Right cardiac atrium (tissue), 5 donors: Measurements from ENCODE around the gene TNKS1BP1. TPM values are rescaled to one million over a fixed set of nuclear protein-coding genes. Genes with fewer than 3 reads are reported as not detected.
A peak's percentile ranks its signal among the peaks of the same experiment; 100 is the strongest.

ENCODE experiments used
- ATAC-seq, 2 donors: fragments of 200-7000 bp; cut with Tn5 transposase; one replicate each; pipeline versions ENCODE4 v1.8.0 to v1.9.1; 2020; ENCODE audit warnings: moderate library complexity in 2 of 2, mild to moderate bottlenecking in 1 of 2
- DNase-seq, 3 donors: peaks; one replicate each; pipeline ENCODE4 v3.0.0-alpha.2; 2020
- H3K27ac ChIP-seq: one replicate; pipeline ENCODE4 v1.5.1; 2013; ENCODE audit warnings: mild to moderate bottlenecking, low read length, control low read depth, moderate library complexity
- H3K27me3 ChIP-seq: one replicate; pipeline ENCODE4 v1.6.1; 2013; ENCODE audit not compliant: control insufficient read depth, insufficient read depth
- H3K4me1 ChIP-seq: one replicate; pipeline ENCODE4 v1.6.1; 2013; ENCODE audit warnings: low read length; ENCODE audit not compliant: control insufficient read depth, insufficient read depth
- H3K4me3 ChIP-seq: one replicate; pipeline ENCODE4 v1.5.1; 2013; ENCODE audit warnings: low read length, control low read depth
- H3K9me3 ChIP-seq: one replicate; pipeline ENCODE4 v1.6.1; 2013; ENCODE audit warnings: low read length; ENCODE audit not compliant: control insufficient read depth
- WGBS: extraction: QIAGEN DNeasy Blood & Tissue Kit; methylation state at CpG from one replicate; pipeline ENCODE4 v1.1.7; 2013; 5-methylcytosine and 5-hydroxymethylcytosine counted together
- intact Hi-C, 4 donors: fragments of 100-400 bp; cut with DNase I; formaldehyde crosslinking; loops; one replicate each; pipeline versions ENCODE4 v1.11.0 to v1.14.0; 2022 to 2023
- polyA plus RNA-seq: library from polyadenylated mRNA; stranded (reverse); fragments of 200-250 nt; gene quantifications from one replicate; pipeline ENCODE4 v1.2.3, GENCODE V29; 2013
- total RNA-seq, 4 donors: library from RNA; stranded (reverse); fragmentation: NEBNext Ultra II Directional; extraction: Animal tissue kit (Norgen Biotek cat#: 25700); gene quantifications; one replicate each; pipeline ENCODE4 v1.2.1, GENCODE V29; 2021
- donor health status: healthy with polysubstance abuse.
- donor health status: DM: no; HTN: yes; CAD: no.
- donor health status: DM: no; HTN: no; CAD: no.
- donor health status: DM: no; HTN: yes; CAD: no; lungs with severe emphysema.
- donor health status: DM: yes; HTN: yes; CAD: no.

TNKS1BP1 gene
- total and polyA plus RNA-seq, 5 donors, result 45.8 to 77.1 (median 55.3) TPM

DNA sequence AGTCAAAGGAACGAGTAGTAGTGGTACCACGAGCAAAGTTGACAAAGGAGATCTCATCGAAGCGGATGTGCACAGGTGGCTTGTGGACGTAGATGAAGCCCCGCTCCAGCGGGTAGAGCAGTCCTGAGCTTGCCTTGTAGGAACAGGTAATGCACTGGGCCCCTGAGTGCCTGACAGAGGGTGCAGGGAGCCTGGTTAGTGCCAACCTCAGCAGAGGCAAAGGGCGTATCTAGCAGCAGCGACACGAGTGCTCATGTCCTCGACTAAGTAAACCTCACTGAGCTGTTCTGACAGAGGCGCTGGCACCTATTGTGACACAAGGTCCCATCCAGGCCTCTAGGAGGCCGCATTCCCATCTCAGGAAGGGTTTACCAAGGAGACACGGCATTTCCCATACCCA is 7.0 kb upstream of the TNKS1BP1 start:
- ATAC-seq, result no peak
- 94% methylated on average over 14 of the region's 14 CpGs for WGBS
- intact Hi-C loops, result no loop called here

DNA sequence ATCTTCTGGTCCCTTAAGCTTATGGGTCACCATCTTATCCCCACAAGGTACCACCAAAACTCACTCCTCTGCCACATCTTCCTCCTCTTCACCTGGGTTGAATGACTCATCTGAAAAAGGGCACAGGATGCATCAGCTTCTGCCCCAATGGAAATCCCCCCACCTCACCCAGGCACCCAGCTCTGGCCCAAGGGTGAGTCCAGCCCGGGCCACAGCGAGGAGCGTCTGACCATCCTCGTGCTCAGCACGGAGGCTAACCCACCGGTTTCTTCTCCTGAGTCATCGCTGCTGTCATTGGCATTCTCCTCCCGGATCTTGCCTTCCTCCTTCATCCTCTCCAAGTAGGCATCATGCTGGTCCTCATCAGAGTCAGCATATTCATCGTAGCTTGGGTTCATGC is 5.3 kb upstream of the TNKS1BP1 start:
- intact Hi-C loops, result no loop called here
- no peaks in the 10 kb centered on the region for H3K9me3 ChIP-seq
- no peak for ATAC-seq

More for the DNA sequence above, 7.0 kb upstream of the TNKS1BP1 start:
- Histone ChIP-seq H3K4me1 (peaks cover 2% of the 10 kb centered on the region), H3K9me3 (no peaks in the 10 kb centered on the region), H3K27ac (no peak overlapping the region), H3K4me3 (no peak overlapping the region), H3K27me3 (no peaks in the 10 kb centered on the region)
- DNase-seq, result peak in 1 of 3 donors; percentile 26

DNA sequence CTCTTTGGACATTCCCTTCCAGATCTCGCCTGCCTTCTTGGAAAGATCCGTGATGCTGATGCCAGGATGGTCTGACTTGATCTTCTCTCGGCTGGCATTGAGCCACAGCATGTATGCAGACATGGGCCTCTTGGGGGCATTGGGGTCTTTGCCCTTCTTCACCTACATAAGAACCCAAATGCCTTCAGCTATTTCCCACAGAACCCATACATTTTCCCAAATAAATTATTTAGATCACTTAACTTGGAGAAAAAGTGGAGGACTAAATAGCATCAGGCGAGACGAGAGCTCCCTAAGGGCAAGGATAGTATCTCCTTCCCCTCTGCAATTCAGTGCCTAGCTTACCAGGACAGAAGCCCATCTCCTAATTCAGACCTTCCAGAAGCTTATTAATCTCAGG is 3.0 kb upstream of the TNKS1BP1 start:
- intact Hi-C loops, result no loop called here
- DNase-seq (no peak), ATAC-seq (no peak)
- Histone ChIP-seq H3K27ac (no peak overlapping the region), H3K4me3 (no peak overlapping the region), H3K27me3 (no peaks in the 10 kb centered on the region), H3K4me1 (peaks cover 12% of the 10 kb centered on the region), H3K9me3 (no peaks in the 10 kb centered on the region)
- 94% methylated on average over 5 of the region's 5 CpGs for WGBS

More for the DNA sequence above, 5.3 kb upstream of the TNKS1BP1 start:
- 89% methylated on average over 9 of the region's 9 CpGs for WGBS
- peak in 1 of 3 donors; percentile 7 for DNase-seq
- peaks cover 12% of the 10 kb centered on the region for H3K4me1 ChIP-seq
- H3K27me3 ChIP-seq, result no peaks in the 10 kb centered on the region
- H3K4me3 ChIP-seq, result no peak overlapping the region
- H3K27ac ChIP-seq, result no peak overlapping the region

DNA sequence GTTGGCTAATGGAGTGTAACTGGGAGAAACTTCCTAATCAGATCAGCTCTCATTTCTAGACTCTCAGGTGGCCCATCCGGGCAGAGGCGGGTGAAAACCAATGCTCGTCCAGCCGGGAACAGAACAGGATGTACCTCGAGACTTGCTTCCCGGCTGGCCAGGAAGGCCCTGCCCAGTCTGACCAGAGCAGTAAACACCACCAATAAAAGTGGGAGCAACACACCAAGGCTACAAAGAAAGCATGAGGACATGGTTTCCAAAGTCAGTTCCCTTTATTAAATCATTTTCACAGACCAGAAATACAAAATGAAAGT is 940 bp upstream of the TNKS1BP1 start:
- 15% methylated on average over 6 of the region's 6 CpGs for WGBS
- intact Hi-C loops, result no loop called here
- H3K4me3 ChIP-seq, result peak overlapping the region; percentile 97
- peaks cover 14% of the 10 kb centered on the region for H3K4me1 ChIP-seq
- H3K9me3 ChIP-seq, result no peaks in the 10 kb centered on the region
- no peaks in the 10 kb centered on the region for H3K27me3 ChIP-seq
- DNase-seq (peak in 2 of 3 donors; percentile 59 to 85), ATAC-seq (peak; percentile 20 to 49)
- H3K27ac ChIP-seq, result peak overlapping the region; percentile 97

DNA sequence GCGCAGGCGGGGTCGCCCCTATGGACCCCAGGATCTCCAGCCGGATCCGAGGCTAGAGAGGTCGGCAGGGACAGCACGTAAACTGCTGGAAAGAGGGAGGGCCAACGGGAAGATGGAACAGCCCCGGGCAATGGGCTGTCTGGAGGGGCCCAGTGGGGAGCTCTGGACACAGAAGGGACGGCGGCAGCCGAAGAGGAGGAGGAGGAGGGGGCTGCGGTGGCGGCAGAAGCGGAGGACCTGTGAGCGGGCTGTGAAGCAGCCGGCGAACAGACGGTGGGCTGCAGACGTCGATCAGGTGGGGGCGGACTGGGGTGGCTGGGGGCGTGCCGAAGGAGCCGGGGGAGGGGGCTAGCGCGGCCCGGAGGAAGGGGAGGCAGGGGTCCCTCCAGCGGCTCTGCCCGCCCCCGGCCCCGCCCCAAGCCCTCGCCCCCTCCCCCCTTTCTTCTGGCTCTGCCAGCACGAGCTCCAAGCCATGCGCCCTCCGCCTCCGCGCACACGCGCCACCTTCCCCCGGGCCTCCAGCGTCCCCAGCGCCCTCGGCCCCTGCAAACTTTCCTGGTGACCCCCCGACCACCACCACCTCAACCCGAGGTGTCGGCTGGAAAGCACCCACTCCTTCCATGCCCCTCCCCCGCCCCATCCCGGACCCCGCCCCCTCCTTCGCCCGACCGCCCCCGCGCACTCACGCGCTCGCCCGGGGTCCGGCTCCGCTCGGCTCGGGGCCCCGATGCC is 432 bp downstream of the TNKS1BP1 start:
- intact Hi-C loops, result no loop called here
- H3K4me3 ChIP-seq, result peak overlapping the region; percentile 97
- H3K4me1 ChIP-seq, result peaks cover 14% of the 10 kb centered on the region
- peak; percentile 2 to 4 for ATAC-seq
- peak; percentile 65 to 86 (median 78) for DNase-seq
- WGBS, result 2% methylated on average over 60 of the region's 64 CpGs
- no peaks in the 10 kb centered on the region for H3K9me3 ChIP-seq
- peak overlapping the region; percentile 89 for H3K27ac ChIP-seq
- H3K27me3 ChIP-seq, result no peaks in the 10 kb centered on the region

DNA sequence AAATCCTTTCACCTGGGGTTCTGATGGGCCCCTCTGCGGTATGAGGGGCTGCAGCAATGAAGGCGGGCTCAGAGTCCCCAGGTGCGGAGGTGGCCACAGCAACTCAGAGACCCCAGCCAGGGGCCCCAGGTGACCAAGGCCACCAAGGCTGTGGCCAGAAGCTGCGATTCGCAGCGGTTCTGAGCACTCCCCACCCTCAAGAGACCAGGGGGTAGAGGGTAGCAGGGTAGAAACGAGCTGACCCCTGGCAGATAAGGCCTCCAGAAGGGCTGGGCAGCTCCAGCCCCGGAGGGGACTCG is 948 bp downstream of the TNKS1BP1 start:
- H3K4me3 ChIP-seq, result peak overlapping the region; percentile 97
- 27% methylated on average over 9 of the region's 9 CpGs for WGBS
- ATAC-seq (peak in 1 of 2 donors; percentile 0), DNase-seq (no peak)
- no peaks in the 10 kb centered on the region for H3K9me3 ChIP-seq
- intact Hi-C loops, result no loop called here
- H3K27ac ChIP-seq, result peak overlapping the region; percentile 81
- peaks cover 14% of the 10 kb centered on the region for H3K4me1 ChIP-seq
- no peaks in the 10 kb centered on the region for H3K27me3 ChIP-seq

DNA sequence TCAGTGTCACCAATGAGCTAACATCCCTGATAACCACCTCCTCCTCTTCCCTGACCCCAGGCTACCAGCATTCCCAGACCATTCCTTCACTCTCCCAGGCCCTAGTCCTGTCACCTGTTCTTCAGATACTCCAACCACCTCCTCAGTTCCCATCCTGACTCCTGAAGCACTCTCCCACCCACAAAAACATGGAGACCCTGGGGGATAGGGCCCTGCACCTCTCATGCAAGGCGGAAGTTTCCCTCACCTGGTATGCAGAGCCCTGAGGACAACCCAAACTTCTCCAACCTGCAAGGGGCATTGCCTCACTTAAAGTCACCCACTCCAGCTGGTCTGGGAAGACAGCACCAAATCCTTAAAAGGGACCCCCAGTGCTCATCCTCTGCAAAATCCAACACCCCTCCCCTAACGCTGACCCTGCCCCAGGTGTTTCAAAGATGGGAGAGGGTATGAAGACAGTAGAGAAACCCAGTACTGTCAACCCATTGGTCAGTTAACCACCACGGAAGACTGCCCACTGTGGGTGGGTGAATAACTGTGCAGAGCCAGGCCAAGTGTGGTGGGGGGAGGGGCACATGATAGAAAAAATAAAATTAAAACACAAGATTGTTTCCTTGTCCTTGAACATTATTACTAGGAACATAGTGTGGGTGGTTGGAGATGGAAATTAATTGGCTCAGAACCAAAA is 1.4 kb downstream of the TNKS1BP1 start:
- DNase-seq (peak; percentile 16 to 69 (median 61)), ATAC-seq (no peak)
- peaks cover 17% of the 10 kb centered on the region for H3K4me1 ChIP-seq
- H3K4me3 ChIP-seq, result peak overlapping the region; percentile 97
- intact Hi-C loops, result no loop called here
- no peaks in the 10 kb centered on the region for H3K27me3 ChIP-seq
- H3K27ac ChIP-seq, result peak overlapping the region; percentile 84
- no peaks in the 10 kb centered on the region for H3K9me3 ChIP-seq
- WGBS, result 61% methylated on average over 3 of the region's 3 CpGs

DNA sequence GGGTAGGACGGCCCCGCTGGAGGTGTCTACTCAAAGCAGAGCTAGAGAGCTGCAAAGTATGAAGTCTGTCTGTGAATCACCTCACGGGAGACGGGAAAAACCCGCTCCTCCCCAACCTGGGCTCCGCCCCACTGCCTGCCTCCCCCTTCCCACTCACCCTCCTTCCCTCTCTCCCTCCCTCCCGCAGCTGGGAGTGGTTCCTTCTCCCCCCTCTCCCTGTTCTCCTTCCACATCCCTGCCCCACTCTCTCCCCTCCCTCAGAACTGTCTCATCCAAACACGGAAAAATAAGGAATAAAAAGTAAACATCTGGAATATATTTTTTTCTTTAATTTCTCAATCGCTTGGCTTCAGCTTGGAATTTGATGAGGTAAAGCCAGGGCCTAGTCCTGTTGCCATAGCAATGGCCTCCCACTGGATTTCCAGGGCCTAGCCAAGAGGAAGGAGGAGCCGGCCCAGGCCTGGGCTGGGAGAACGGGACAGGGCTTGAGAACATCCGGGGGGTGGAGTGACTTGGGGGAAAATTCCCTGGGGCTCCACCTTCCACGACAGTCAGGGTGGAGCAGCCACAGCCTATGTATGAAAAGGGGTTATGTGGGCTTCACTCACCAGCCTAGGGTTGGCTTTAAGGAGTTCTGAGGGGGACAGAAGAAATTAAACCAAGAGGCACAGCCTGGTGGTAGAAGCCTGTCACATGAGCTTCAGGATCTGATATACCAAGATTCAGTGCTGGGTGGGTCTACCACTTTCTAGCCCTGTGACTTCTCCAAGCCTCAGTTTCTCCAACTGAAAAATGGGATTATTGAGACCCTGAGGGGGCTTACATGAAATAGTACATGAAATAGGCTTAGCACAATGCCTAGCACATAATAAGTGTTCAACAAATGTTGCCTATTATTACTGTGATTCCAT is 2.2 kb downstream of the TNKS1BP1 start:
- WGBS, result 19% methylated on average over 13 of the region's 13 CpGs
- ATAC-seq, result peak; percentile 74 to 75

DNA sequence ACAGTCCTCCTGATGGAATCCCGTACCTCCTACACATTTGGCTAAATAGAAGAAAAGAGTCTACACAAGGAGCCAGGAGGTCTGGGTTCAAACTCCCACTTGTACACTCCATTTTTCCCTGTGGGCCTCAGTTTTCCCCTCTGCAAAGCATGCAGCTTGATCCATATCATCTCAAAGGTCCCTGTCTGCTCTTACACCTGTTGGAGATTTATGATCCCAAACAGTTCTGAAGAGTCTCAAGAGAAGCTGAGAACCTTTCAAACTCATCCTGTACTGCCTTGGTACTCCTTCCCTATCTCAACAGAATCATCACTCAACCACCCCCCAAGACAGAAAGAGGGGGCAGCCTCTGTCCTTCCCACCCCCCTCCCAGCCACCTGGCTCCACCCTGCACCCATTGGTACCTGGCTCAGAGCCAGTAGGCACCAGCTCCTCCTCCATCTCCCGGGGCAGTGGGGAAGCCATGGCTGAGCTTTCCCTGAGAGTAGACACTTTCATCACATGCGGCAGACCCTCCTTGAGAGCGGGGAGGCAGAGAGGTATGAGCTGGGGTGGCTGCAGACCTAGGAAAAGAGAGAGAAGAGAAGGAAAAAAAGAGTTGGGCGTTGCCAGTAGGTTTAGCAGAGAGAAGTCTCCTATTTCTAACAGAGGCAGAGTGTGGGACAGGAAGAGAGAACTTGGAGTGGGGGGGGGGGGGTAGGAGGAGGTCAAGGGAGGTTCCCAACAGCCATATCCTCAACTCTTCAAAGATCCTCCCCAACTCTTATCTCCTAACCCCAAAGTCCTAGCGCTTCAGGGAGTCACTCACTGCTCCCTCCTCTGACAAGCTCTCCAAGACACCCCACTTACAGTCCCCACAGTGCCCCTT is 3.1 kb downstream of the TNKS1BP1 start:
- Histone ChIP-seq H3K9me3 (no peaks in the 10 kb centered on the region), H3K4me3 (peak overlapping the region; percentile 51), H3K27me3 (no peaks in the 10 kb centered on the region), H3K27ac (peak overlapping the region; percentile 91), H3K4me1 (peaks cover 21% of the 10 kb centered on the region)
- no peak for ATAC-seq
- DNase-seq, result peak in 1 of 3 donors; percentile 63
- intact Hi-C loops, result no loop called here
- WGBS, result 40% methylated on average over 6 of the region's 6 CpGs

More for the DNA sequence above, 2.2 kb downstream of the TNKS1BP1 start:
- H3K27ac ChIP-seq, result peak overlapping the region; percentile 91
- H3K4me3 ChIP-seq, result peak overlapping the region; percentile 97
- no peaks in the 10 kb centered on the region for H3K27me3 ChIP-seq
- intact Hi-C loops, result no loop called here
- peaks cover 19% of the 10 kb centered on the region for H3K4me1 ChIP-seq
- peak; percentile 95 to 96 (median 95) for DNase-seq
- H3K9me3 ChIP-seq, result no peaks in the 10 kb centered on the region

DNA sequence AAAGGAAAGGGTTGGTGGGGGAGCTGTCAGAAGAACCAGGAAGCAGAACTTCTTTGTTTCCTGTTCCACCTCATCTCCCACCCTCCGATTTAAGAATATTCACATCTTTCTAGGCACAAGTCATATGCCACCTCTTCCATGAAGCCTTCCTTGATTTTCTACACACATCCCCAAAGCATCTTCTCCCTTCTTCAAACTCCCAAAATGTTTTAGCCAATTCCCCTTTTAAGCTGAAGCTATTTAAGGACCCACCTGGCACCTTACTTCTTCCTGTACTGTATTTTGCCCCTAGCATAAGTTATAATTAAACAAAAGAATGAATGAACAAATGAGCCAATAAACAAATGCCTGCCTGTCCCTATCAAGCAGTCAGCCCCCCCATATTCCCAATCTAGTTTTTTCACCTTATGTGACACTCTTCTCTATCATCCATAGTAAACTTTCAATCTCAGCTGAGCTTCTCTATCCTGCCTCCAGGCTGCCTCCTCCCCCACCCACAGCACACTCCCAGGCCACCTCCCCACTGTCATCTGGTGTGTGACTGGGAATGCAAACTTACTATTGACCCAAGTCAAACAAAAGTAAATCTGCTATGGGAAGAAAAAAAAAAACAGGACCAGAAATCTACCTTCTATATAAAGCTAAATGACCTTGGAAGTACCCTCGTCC is 3.9 kb downstream of the TNKS1BP1 start:
- Histone ChIP-seq H3K9me3 (no peaks in the 10 kb centered on the region), H3K27me3 (no peaks in the 10 kb centered on the region), H3K4me1 (peaks cover 16% of the 10 kb centered on the region), H3K4me3 (peak overlapping the region; percentile 51), H3K27ac (no peak overlapping the region)
- ATAC-seq (no peak), DNase-seq (peak in 1 of 3 donors; percentile 17)
- intact Hi-C loops, result no loop called here
- WGBS, result 62% methylated on average over 2 of the region's 2 CpGs
